ENCODE data around the gene KIAA0040. TPM values are rescaled to one million over a fixed set of nuclear protein-coding genes. Genes with fewer than 3 reads are reported as not detected.

KIAA0040 gene
- total RNA-seq, 1 donor from 2014 or later: 44.8 TPM

DNA sequence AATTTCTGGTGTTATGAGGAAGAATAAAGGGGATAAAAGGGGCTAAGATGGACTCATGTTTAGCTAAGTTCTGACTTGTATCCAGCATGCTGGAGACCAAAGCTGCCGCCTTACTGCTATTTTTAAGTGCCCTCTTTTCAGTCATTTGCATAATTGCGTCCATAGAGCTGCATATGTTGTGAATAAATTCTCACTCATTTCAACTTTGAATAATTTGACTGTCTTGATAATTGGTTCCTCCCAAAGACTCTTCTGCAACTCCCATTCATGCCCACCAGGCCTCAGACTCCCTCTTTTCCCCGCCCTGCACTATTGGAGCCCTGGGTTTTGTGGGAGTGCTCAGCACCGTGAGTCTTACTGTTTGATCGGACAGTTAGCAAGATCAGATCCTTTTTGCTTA is 45.0 kb downstream of the KIAA0040 start:
- intact Hi-C loops (cut with DNase I): no loop called here
- Histone ChIP-seq H3K9me3 (no peaks in the 10 kb centered on the region), H3K27me3 (no peaks in the 10 kb centered on the region), H3K4me1 (peaks cover 4% of the 10 kb centered on the region), H3K36me3 (no peaks in the 10 kb centered on the region), H3K4me3 (no peak overlapping the region), H3K27ac (no peak overlapping the region)
- ATAC-seq (no peak), DNase-seq (no peak)
- TF ChIP-seq, protein P1, sequence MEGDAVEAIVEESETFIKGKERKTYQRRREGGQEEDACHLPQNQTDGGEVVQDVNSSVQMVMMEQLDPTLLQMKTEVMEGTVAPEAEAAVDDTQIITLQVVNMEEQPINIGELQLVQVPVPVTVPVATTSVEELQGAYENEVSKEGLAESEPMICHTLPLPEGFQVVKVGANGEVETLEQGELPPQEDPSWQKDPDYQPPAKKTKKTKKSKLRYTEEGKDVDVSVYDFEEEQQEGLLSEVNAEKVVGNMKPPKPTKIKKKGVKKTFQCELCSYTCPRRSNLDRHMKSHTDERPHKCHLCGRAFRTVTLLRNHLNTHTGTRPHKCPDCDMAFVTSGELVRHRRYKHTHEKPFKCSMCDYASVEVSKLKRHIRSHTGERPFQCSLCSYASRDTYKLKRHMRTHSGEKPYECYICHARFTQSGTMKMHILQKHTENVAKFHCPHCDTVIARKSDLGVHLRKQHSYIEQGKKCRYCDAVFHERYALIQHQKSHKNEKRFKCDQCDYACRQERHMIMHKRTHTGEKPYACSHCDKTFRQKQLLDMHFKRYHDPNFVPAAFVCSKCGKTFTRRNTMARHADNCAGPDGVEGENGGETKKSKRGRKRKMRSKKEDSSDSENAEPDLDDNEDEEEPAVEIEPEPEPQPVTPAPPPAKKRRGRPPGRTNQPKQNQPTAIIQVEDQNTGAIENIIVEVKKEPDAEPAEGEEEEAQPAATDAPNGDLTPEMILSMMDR (IDR thresholded peaks at IDR 0.05): no peak

DNA sequence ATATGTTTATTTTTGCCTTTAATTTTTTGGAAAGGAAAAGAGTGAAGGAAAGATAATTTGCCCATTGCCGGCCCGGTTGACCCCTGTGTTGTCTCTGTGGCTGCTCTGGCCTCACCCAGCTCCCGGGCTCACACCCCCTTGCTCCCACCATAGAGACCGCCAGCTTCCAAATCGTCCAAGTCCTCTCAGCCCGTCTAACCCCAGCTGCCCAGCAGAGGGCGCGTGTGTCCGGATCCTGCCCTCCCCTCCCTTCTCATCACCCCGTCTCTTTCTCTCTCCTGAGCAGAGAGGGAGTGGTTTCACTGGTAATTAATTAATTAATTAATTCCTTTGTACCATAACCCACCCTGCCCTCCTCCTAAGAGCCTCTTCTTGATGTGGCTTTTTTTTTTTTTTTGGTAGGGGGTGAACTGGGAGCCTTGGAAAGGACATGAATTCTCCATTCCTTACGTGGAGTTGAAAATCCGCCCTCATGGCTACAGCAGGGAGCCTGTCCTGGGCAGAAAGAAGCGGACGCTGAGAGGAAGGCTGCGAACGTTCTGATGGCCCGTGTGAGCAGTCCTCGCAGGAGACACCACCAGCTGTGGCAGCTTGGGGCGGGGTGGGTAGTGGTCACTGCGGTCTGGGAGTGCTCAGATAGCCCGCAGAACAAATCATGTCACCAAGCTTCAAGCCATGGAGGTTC is 45.9 kb downstream of the KIAA0040 start:
- Histone ChIP-seq H3K27ac (no peak overlapping the region), H3K4me3 (no peak overlapping the region), H3K4me1 (no peaks in the 10 kb centered on the region), H3K9me3 (no peaks in the 10 kb centered on the region), H3K36me3 (no peaks in the 10 kb centered on the region), H3K27me3 (no peaks in the 10 kb centered on the region)
- intact Hi-C loops (cut with DNase I): no loop called here
- peak; percentile 82 for DNase-seq
- TF ChIP-seq, protein P1 (IDR thresholded peaks at IDR 0.05): peak; percentile 81
- ATAC-seq: peak; percentile 94

DNA sequence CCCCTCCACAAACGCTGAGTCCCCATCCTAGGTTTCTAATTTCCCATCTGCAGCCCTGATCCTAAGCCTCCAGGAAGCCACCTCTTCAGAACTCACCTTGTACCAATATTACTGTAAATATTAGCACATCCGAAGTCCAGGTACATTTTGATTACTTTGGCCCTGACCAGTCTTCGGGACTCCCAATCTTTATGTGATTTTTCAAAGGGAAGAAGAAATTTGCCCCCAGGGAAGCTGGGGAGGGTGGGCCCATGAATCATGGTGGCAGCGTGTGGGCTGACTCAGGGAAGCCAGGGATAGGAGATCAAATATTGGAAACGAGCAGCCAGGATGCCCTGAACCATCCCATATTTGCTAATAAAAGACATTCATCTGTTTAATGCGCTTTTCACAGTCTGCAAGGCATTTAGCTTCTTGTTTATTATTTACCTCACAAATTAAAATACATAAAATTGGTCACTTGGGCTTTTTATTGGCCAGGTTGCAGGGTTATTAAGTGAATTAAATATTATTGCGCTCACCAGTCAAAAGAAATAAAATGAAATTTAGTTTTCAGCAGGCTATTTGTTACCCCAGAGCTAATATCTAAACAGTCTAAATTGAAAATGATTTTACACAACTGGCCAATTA is 46.6 kb downstream of the KIAA0040 start:
- Histone ChIP-seq H3K9me3 (no peaks in the 10 kb centered on the region), H3K4me3 (no peak overlapping the region), H3K4me1 (no peaks in the 10 kb centered on the region), H3K36me3 (no peaks in the 10 kb centered on the region), H3K27ac (no peak overlapping the region), H3K27me3 (no peaks in the 10 kb centered on the region)
- intact Hi-C loops (cut with DNase I): no loop called here
- TF ChIP-seq, protein P1 (IDR thresholded peaks at IDR 0.05): no peak
- no peak for DNase-seq
- ATAC-seq: no peak

DNA sequence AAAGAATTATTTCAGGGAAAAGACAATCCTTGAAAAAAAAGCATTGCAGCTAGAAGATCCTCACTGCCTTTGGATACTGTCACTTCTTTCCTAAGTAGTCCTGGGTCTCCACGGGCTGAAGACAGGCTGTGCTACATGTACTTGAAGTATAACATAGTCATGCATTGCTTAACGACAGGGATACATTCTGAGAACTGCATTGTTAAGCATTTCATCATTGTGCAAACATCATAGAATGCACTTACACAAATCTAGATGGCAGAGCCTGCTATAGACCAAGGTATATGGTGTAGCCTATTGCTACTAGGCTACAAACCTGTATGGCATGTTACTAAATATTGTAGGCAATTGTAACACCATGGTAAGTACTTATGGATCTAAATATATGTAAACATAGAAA is 54.0 kb downstream of the KIAA0040 start:
- TF ChIP-seq, protein P1 (IDR thresholded peaks at IDR 0.05): no peak
- DNase-seq: no peak

DNA sequence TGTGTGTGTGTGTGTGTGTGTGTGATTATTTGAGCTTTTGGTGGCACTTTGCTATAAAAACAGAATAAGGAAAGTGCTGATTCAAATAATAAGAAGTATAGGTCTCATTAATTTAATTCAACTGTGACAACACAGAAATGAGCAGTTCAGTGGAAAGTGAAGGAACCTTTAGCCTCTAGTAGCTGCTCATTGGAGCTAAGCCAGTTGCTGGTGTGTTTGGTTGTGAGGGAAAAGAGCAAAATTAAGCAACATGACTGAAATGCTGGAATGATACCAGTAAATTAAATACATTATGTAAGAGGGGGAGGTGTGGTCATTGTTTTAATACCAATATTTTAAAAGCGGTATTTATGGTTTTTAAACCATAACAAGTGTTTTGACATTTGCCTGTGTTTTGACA is 55.2 kb downstream of the KIAA0040 start:
- TF ChIP-seq, protein P1 (IDR thresholded peaks at IDR 0.05): no peak
- Histone ChIP-seq H3K27me3 (no peaks in the 10 kb centered on the region), H3K27ac (no peak overlapping the region), H3K4me3 (no peak overlapping the region), H3K4me1 (no peaks in the 10 kb centered on the region), H3K36me3 (no peaks in the 10 kb centered on the region), H3K9me3 (no peaks in the 10 kb centered on the region)
- DNase-seq (no peak), ATAC-seq (no peak)
- intact Hi-C loops (cut with DNase I): no loop called here

More for the DNA sequence above, 54.0 kb downstream of the KIAA0040 start:
- Histone ChIP-seq H3K27me3 (no peaks in the 10 kb centered on the region), H3K36me3 (no peaks in the 10 kb centered on the region), H3K4me1 (no peaks in the 10 kb centered on the region), H3K9me3 (no peaks in the 10 kb centered on the region), H3K27ac (no peak overlapping the region), H3K4me3 (no peak overlapping the region)
- no peak for ATAC-seq
- intact Hi-C loops (cut with DNase I): no loop called here
